HepG2 (cell line): Measurements from ENCODE around the gene NACC2. TPM values are rescaled to one million over a fixed set of nuclear protein-coding genes. Genes with fewer than 3 reads are reported as not detected.

ENCODE experiments used
- BRF2 ChIP-seq: sonication (generic); formaldehyde crosslinking; IDR thresholded peaks from 2 replicates; pipeline ENCODE4 v1.8.1; 2022; ENCODE audit warnings: mild to moderate bottlenecking, missing genetic modification reagents
- DPF2 ChIP-seq: sonication (generic); formaldehyde crosslinking; IDR thresholded peaks from 2 replicates; pipeline ENCODE4 v1.4.0; 2020; ENCODE audit warnings: mild to moderate bottlenecking, low read depth, missing genetic modification reagents, borderline replicate concordance
- DR1 ChIP-seq: sonication (generic); formaldehyde crosslinking; IDR thresholded peaks from 2 replicates; pipeline ENCODE4 v1.8.0; 2021; ENCODE audit warnings: mild to moderate bottlenecking, missing genetic modification reagents, inconsistent platforms
- HMGA1 ChIP-seq: sonication (generic); formaldehyde crosslinking; conservative IDR thresholded peaks from 2 replicates; pipeline ENCODE4 v1.4.0; 2020; ENCODE audit warnings: missing genetic modification reagents
- KDM6A ChIP-seq: IDR thresholded peaks from 2 replicates; pipeline ENCODE4 v1.6.1; 2016; ENCODE audit warnings: low read depth
- MXD1 ChIP-seq: sonication (generic); formaldehyde crosslinking; IDR thresholded peaks from 2 replicates; pipeline ENCODE4 v1.4.0; 2020; ENCODE audit warnings: mild to moderate bottlenecking, missing genetic modification reagents
- NFYB ChIP-seq: sonication (generic); formaldehyde crosslinking; IDR thresholded peaks from 2 replicates; pipeline ENCODE4 v1.4.0; 2020; ENCODE audit warnings: missing genetic modification reagents
- NR2C2 ChIP-seq: sonication (generic); formaldehyde crosslinking; IDR thresholded peaks from 2 replicates; pipeline ENCODE4 v1.4.0; 2020; ENCODE audit warnings: missing genetic modification reagents, mild to moderate bottlenecking, moderate library complexity, borderline replicate concordance
- PITX1 ChIP-seq: sonication (generic); formaldehyde crosslinking; IDR thresholded peaks from 2 replicates; pipeline ENCODE4 v1.5.1; 2020; ENCODE audit warnings: mild to moderate bottlenecking, missing genetic modification reagents
- POLR2A ChIP-seq, 2 experiments: IDR thresholded peaks; 2 replicates each; pipeline ENCODE4 v1.6.1; 2011; ENCODE audit warnings: low read depth in 2 of 2, low read length in 2 of 2, mild to moderate bottlenecking in 1 of 2, moderate library complexity in 1 of 2; ENCODE audit not compliant: insufficient read depth in 1 of 2
- PRDM4 ChIP-seq: sonication (generic); formaldehyde crosslinking; IDR thresholded peaks from 2 replicates; pipeline ENCODE4 v1.9.0; 2021; ENCODE audit warnings: missing genetic modification reagents, borderline replicate concordance
- REST ChIP-seq, 2 experiments: IDR thresholded peaks; 2 replicates each; pipeline ENCODE4 v1.6.1; 2011 to 2012; ENCODE audit warnings: low read length in 2 of 2, borderline replicate concordance in 1 of 2, low read depth in 1 of 2, mild to moderate bottlenecking in 1 of 2, moderate library complexity in 1 of 2
- TBX2 ChIP-seq: sonication (generic); formaldehyde crosslinking; IDR thresholded peaks from 2 replicates; pipeline ENCODE4 v1.5.0; 2020; ENCODE audit warnings: missing genetic modification reagents, mild to moderate bottlenecking, borderline replicate concordance
- ZBTB38 ChIP-seq: sonication (generic); formaldehyde crosslinking; IDR thresholded peaks from 2 replicates; pipeline ENCODE4 v1.5.1; 2020; ENCODE audit warnings: mild to moderate bottlenecking, missing genetic modification reagents
- ZFY ChIP-seq: sonication (generic); formaldehyde crosslinking; IDR thresholded peaks from 2 replicates; pipeline ENCODE4 v1.4.0; 2020; ENCODE audit warnings: missing genetic modification reagents
- ZNF275 ChIP-seq: sonication (generic); formaldehyde crosslinking; IDR thresholded peaks from 2 replicates; pipeline ENCODE4 v1.8.0; 2022; ENCODE audit warnings: missing genetic modification reagents, mild to moderate bottlenecking, inconsistent platforms, borderline replicate concordance
- ZNF431 ChIP-seq: sonication (generic); formaldehyde crosslinking; IDR thresholded peaks from 2 replicates; pipeline ENCODE4 v1.9.0; 2022; ENCODE audit warnings: missing genetic modification reagents, low read depth, mild to moderate bottlenecking, borderline replicate concordance
- ZNF546 ChIP-seq: sonication (generic); formaldehyde crosslinking; conservative IDR thresholded peaks from 2 replicates; pipeline ENCODE4 v1.8.1; 2023; ENCODE audit warnings: mild to moderate bottlenecking, missing genetic modification reagents
- ZNF720 ChIP-seq: sonication (generic); formaldehyde crosslinking; IDR thresholded peaks from 2 replicates; pipeline ENCODE4 v1.4.0; 2020; ENCODE audit warnings: missing genetic modification reagents
- ZSCAN29 ChIP-seq: sonication (generic); formaldehyde crosslinking; conservative IDR thresholded peaks from 2 replicates; pipeline ENCODE4 v1.4.0; 2020; ENCODE audit warnings: mild to moderate bottlenecking, missing genetic modification reagents
- polyA plus RNA-seq, 8 experiments: library from polyadenylated mRNA; depleted of rRNA in 3 of 8; stranded (reverse) in 7 of 8; unstranded in 1 of 8; fragments of >200 nt; fragmentation: Illumina TruSeq in 4 of 8; extraction: Trizol in 4 of 8; gene quantifications; 2 replicates each; pipeline versions ENCODE4 v1.2.1 to v1.2.3, GENCODE V29; 2011 to 2016; ENCODE audit warnings: low read depth in 4 of 8, missing spikeins in 1 of 8, mixed read lengths in 1 of 8; ENCODE audit not compliant: insufficient read depth in 1 of 8
- total RNA-seq, 5 experiments: library from RNA; depleted of rRNA; stranded (reverse); fragments of >200 nt; fragmentation: Illumina TruSeq; extraction: Trizol; gene quantifications; 2 replicates each; pipeline ENCODE4 v1.2.3, GENCODE V29; 2016; ENCODE audit warnings: low read depth in 1 of 5

The NACC2 gene
- total and polyA plus RNA-seq, 2 of the 13 experiments (the other 11 are each of a cell fraction or from before 2014, with no cell fraction given) = 5.9 to 12.3 TPM

GRCh38 chr9:135993765-135994500 is 101.2 kb downstream of the NACC2 start (continued):
- no peak for TF ChIP-seq PRDM4 (CRISPR knock-in tag)
- peak; percentile 82 for TF ChIP-seq NR2C2 (CRISPR knock-in tag)
- TF ChIP-seq TBX2 = peak; percentile 90; the same call in 1 of the 2 replicates
- TF ChIP-seq DR1 (CRISPR knock-in tag) = peak; percentile 80; the same call in 1 of the 2 replicates
- peak in 1 of 2 experiments; percentile 87; a peak in 2 of 4 replicates for TF ChIP-seq POLR2A (IDR thresholded peaks at IDR 0.05; ENCODE audit: insufficient read depth in 1 of 2, low read depth in 2 of 2, low read length in 2 of 2)
- TF ChIP-seq ZBTB38 = peak; percentile 92
- no peak for TF ChIP-seq HMGA1 (CRISPR knock-in tag)
- TF ChIP-seq ZNF720 = no peak
- peak in 1 of 2 experiments; percentile 66; a peak in 2 of 4 replicates for TF ChIP-seq REST (IDR thresholded peaks at IDR 0.05; ENCODE audit: borderline replicate concordance in 1 of 2, low read depth in 1 of 2, low read length in 2 of 2)
- TF ChIP-seq ZNF431 (CRISPR knock-in tag) = peak; percentile 79; the same call in 1 of the 2 replicates
- TF ChIP-seq MXD1 = peak; percentile 63; the same call in 1 of the 2 replicates
- peak; percentile 74; the same call in 1 of the 2 replicates for TF ChIP-seq ZFY
- 0 out of 2 replicates have a peak, but pooled peaks have one; percentile 60 for TF ChIP-seq ZNF275
- TF ChIP-seq KDM6A (CRISPR knock-in tag) = peak; percentile 94
- TF ChIP-seq PITX1 (CRISPR knock-in tag) = peak; percentile 39; the same call in 1 of the 2 replicates
- TF ChIP-seq ZNF546 (CRISPR knock-in tag) = peak; percentile 23; the same call in 1 of the 2 replicates
- peak; percentile 72 for TF ChIP-seq NFYB (CRISPR knock-in tag)
- peak; percentile 86; the same call in 1 of the 2 replicates for TF ChIP-seq BRF2
- TF ChIP-seq ZSCAN29 (CRISPR knock-in tag) = 0 out of 2 replicates have a peak, but pooled peaks have one; percentile 21
- TF ChIP-seq DPF2 = peak; percentile 27; the same call in 1 of the 2 replicates
